Keratinocyte (primary cell): ENCODE data around the gene PRKAR1B.

Source experiments
- CTCF ChIP-seq, 3 experiments: IDR thresholded peaks in 1 of 3; conservative IDR thresholded peaks in 1 of 3; optimal IDR thresholded peaks in 1 of 3; 2 replicates in 2 of 3; 3 replicates in 1 of 3; pipeline versions ENCODE3 to v1.5.1; 2011; ENCODE audit warnings: low read length in 3 of 3, mild to moderate bottlenecking in 3 of 3, moderate library complexity in 2 of 3, control low read depth in 1 of 3, inconsistent platforms in 1 of 3; ENCODE audit not compliant: insufficient read depth in 2 of 3; ENCODE audit errors: extremely low read depth in 1 of 3
- EZH2 ChIP-seq: IDR thresholded peaks from one replicate; pipeline ENCODE4 v1.6.1; 2012; ENCODE audit warnings: inconsistent platforms, mild to moderate bottlenecking, low read length, moderate library complexity

- TF ChIP-seq CTCF (optimal IDR thresholded peaks at IDR 0.05 in 1 of 3, IDR thresholded peaks at IDR 0.05 in 1 of 3, conservative IDR thresholded peaks at IDR 0.05 in 1 of 3; ENCODE audit: extremely low read depth in 1 of 3, insufficient read depth in 2 of 3, low read length in 3 of 3), result no peak
- no peak for TF ChIP-seq EZH2
Measured at GRCh38 chr7:696812-697551, 30.1 kb downstream of the PRKAR1B start.
